Stimulated activated CD8-positive, alpha-beta memory T cell treated with anti-CD3 and anti-CD28 coated beads, Interleukin-2, amount 100 ng/mL, for 1 hour (primary cell): ENCODE results near the gene BICD2.
"Not testable (repeated sequence)": the region's sequence is repeated elsewhere in the genome, so short reads cannot be mapped to it uniquely, and the experiment has no call there.

Experiments
- DNase-seq, 2 donors: peaks; one replicate each; pipeline ENCODE4 v3.0.0-alpha.2; 2020; ENCODE audit warnings: low read depth in 2 of 2

The BICD2 gene

GRCh38 chr9:92770360-92770995, 5.8 kb upstream of the BICD2 start:
- DNase-seq = no peak

DNA sequence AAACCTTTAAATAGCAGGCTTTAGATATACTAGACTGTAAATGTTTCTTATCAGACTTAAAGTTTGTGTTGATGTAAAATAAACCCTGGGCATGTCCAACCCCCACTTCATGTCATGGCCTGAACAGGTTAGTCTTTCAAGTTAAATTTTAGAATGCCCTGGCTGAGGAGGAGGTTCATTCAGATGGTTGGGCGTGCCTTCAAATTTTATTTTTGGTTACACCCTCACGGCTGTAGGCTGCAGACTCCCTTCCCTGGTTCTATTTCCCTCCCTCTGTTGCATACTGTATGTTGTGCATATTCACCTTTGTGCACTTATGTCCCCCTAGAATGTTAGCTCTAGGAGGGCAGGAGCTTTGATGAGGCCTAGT, 5.3 kb upstream of the BICD2 start:
- no peak for DNase-seq

DNA sequence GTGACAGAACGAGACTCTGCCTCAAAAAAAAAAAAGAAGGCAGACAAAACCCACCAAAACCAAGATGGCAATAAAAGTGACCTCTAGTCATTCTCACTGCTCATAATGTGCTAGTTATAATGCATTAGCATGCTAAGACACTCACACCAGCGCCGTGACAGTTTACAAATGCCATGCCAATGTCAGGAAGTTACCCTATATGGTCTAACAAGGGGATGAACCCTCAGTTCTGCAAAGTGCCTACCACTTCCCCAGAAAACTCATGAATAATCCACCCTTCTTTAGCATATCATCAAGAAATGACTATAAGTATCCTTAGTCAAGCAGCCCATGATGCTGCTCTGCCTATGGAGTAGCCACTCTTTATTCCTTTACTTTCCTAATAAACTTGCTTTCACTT, 4.7 kb upstream of the BICD2 start:
- DNase-seq = no peak

GRCh38 chr9:92768816-92769215, 4.2 kb upstream of the BICD2 start:
- not testable (repeated sequence) for DNase-seq

DNA sequence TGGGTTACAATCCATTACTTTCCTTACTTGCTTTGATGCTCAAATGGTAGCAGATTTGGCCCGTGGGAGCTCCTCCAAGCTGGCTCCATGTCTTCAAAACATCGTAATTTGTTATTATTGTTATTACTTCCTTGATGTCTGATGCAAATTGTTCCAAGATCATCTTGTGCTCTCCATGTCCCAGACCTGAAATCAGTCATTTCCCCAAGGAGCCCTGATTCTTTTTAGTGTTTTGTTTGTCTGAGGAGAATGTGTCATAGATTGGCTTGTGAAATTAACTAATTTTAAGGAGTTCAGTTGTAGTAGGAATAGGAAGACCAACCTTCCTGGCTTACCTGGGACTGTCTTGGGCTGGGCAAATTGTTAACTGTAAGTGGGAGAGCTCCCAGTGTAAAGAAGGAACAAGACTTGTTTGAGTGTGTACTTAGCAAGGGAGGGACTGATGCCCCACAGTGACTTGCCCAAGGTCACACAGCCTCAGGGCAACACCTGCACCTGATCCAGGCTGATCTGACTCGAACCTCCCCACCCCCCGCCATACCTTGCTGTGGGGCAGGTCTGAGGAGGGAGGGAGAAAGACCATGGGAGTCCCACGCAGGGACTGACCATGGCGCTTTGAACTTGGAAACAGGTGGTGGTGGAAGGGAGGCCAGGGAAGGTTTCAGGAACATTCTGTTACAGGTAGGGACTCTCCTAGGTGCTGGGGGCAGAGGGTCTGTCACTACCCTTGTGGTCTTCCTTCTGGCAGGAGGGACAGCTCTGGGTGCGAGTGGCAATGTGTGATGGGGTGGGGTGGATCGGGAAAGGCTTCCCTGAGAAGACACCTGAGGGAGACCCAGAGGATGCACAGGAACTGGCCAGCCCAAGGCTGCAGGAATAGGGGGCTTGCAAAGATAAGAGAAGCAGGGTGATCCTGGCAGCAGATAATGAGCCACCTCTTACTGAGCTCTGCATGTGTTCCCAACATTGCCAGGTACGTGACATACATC, 2.7 kb upstream of the BICD2 start:
- DNase-seq = no peak

- DNase-seq = peak; percentile 92 to 95
These were observed 629 bp upstream of the BICD2 start for GRCh38 chr9:92764988-92765936.

DNA sequence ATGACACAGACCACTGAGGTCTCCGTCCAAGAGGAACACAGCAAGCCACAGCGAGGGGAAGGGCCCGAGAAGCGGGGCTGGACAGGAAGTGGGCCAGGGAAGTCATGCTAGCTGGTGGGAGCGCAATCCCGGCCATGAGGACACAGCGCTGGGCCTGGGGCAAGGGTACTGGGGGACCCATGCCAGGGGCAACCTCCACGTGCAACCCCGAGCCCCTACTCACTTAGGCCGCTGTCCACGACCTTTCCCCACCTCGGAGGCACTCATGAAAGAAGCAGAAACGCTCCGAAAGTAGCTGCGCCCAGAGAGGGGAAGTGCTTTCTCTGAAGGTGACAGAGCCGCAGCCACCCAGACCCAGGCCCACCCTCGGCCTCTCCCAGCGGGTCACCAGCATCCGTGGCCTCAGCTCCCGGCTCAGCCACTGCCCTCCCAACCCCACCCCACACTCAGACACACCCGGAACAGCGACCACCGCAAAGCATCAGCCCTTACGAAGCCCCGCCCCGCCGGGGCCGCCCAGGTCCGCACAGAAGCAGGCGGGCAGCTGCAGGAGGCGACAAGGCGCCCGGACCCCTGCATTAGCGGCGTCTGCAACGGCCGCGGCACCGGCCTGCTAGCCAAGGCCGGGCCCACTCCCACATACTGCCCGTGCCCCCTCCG, 782 bp downstream of the BICD2 start:
- peak in 1 of 2 donors; percentile 12 for DNase-seq

GRCh38 chr9:92762781-92763708, 1.6 kb downstream of the BICD2 start:
- no peak for DNase-seq

DNA sequence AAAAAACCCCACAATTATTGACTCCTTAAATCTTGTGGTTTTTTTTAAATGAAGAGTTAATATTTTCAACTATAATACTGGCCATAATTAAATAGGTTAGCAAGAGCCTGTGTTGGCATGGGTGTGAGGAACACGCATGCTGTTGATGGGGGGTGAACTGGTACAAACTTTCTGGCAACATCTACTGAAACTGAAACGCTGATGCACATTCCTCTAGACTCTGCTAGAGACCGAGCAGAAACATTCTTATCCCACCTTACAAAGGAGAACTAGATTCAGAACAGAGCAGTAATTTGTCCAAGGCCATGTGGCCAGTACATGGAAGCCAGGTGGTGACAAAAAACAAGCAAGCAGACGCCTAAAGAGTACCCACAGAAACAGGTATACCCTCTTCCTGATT, 2.4 kb downstream of the BICD2 start:
- no peak for DNase-seq

DNA sequence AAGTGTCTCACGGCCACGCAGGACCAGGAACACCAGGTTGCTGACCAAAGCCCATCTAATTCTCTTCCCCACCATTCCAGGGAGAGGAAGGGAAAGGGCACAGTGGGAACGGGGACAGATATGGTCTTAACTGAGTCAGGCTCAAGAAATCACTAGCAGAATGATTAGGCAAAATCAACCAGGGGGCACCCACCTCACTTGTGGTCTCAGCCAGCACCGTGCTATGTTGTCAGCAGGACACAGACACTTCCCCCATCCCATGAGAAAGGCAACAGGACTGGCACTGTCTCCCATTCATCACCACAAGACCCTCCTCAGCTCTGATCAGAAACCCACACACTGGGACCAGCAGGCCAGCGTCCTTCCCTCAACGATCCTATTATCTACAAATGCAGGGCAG, 2.9 kb downstream of the BICD2 start:
- no peak for DNase-seq

DNA sequence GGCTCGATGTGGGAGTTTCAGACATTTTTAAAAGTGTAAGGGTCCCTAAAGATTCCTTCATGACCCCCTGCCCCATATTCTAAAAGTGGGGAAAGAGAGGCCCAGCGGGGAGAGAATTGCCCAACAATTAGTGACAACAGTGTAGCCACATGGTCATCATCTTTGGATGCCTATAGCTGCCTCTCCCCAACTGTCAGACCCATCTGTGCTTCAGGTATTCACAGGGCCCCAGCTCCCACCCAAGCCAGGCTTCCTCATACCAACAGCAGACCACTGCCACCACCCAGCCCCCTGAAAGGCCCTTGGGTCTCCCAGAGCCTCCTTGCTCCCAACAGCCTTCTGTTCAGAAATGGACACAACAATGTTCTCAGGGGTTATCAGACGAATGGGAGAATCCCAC, 4.1 kb downstream of the BICD2 start:
- DNase-seq = no peak

- no peak for DNase-seq
These were observed 4.6 kb downstream of the BICD2 start for GRCh38 chr9:92760070-92760469.

DNA sequence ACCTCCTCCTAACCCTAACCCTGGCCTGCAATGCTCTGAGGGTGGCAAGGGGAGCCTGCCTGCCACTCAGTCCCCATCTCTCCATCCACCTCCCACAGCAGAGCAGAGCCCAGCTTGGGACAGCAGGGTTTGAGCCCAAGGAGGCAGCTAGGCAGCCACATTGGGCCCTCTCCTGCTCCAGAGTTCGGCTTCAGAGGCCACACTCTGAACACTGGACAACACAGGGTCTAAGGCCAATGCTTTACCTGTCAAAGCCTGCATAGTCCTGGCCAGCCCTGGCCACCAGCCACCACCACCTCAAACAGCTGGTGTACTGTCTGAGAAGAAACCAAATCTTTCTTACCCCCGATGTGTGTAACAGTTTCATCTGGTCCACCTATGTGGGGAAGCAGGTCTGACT, 5.2 kb downstream of the BICD2 start:
- DNase-seq = no peak

GRCh38 chr9:92756792-92757191, 7.8 kb downstream of the BICD2 start:
- DNase-seq = no peak

GRCh38 chr9:92754091-92754745, 10.4 kb downstream of the BICD2 start:
- DNase-seq = no peak

DNA sequence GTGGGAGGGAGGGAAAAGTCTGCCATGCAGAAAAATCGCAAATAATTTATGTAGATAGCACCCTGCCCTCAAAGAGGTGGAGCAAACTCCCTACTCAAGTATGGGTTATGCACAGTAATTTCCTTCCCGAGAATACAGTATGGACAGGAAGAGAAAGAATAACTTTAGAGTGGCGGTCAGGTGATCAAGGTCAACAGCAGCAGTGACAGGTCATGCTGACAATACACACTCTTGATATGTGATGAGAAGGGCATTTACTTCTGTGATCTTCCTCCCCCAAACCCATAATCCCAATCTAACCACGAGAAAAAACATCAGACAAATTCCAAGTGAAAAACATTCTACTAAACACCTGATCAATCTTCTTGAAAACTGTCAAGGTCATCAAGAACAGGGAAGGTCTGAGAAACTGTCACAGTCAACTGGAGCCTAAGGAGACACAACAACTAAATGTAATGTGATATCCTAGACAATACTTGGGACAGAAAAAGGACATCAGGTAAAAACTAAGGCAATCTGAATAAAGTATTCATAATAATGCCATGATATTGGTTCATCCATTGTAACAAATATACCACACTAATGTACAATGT, 11.7 kb downstream of the BICD2 start:
- no peak for DNase-seq

GRCh38 chr9:92749934-92750315, 14.7 kb downstream of the BICD2 start:
- no peak for DNase-seq

GRCh38 chr9:92749071-92749933, 15.3 kb downstream of the BICD2 start:
- no peak for DNase-seq

DNA sequence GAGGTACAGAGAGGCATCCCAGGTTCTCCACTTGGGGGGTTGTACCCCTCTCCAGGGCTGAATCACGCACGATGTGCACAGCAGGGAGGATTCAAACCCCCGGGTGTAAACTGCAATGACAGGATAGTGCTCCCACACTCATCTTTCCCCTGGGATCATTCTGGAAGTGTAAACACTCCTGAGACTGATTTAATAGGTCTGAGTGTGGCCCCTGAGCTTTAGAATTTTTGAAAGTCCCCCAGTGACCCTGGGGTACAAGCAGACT, 16.5 kb downstream of the BICD2 start:
- DNase-seq = no peak
